ENCODE data around the gene PTTG1IP. TPM values are rescaled to one million over a fixed set of nuclear protein-coding genes. Genes with fewer than 3 reads are reported as not detected.

PTTG1IP gene
- total and polyA plus RNA-seq, 2 donors (not counting 1 experiment from before 2014, with no cell fraction given), result 30.7 to 58.6 TPM

DNA sequence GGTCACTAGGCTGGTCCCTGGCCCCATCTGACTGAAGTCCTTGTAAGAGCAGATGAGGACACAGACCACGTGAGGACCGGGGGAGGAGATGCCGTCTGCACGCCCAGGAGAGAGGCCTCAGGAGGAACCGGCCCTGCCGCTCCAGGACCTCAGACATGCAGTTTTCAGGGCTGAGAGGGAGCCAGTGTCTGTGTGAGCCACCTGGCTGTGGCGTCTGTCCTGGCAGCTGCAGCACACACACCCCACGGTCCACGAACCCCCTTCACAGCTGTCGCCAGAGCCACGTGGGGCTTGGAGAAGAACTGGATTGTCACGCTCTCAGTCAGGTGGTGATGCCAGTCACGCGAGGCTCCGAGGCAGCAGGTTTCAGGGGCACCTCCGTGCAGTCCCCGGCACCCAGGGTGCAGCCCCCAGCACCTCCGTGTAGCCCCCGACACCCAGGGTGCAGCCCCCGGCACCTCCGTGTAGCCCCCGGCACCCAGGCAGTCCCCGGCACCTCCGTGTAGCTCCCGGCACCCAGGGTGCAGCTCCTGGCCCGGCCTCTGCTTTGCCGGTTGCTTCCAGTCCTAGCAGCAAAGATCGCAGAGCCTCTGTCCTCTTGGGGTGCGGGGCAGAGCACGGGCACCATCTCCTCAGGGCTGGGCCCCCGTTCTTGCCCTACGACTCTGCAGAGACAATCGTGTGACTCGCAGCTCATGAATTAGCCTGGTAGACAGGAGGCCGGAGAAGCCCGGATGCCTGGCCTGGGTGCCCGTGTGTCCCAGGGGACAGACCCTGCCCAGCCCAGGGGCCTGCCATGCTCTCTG, 36.6 kb downstream of the PTTG1IP start:
- intact Hi-C loops (cut with micrococcal nuclease), result no loop called here
- no peak for TF ChIP-seq EZH2 (IDR thresholded peaks at IDR 0.05; ENCODE audit: borderline replicate concordance, insufficient read depth, low read depth, low read length, poor library complexity, severe bottlenecking)
- TF ChIP-seq CTCF (IDR thresholded peaks at IDR 0.05), result no peak
- ATAC-seq (ENCODE audit: low read depth) (no peak), DNase-seq (no peak)
- Mint-ChIP-seq H3K9me3 (ENCODE audit: insufficient read depth) (no peaks in the 10 kb centered on the region), H3K27ac (no peak overlapping the region), H3K4me1 (no peaks in the 10 kb centered on the region), H3K4me3 (no peak overlapping the region), H3K27me3 (peaks cover 20% of the 10 kb centered on the region)
- peaks cover 0 to 3% of the 10 kb centered on the region in 2 donors for H3K4me1 ChIP-seq (ENCODE audit: control insufficient read depth in 2 of 2, insufficient read depth in 2 of 2, low read length in 2 of 2)
- POLR2A ChIA-PET, result no interaction called here
- H3K9ac ChIP-seq (ENCODE audit: low read length), result no peak overlapping the region
- peaks cover 0 to 12% (median 0%) of the 10 kb centered on the region in 4 experiments for H3K27me3 ChIP-seq (replicated peaks in 1 of 4; ENCODE audit: control extremely low read depth in 1 of 4, control insufficient read depth in 3 of 4, insufficient read depth in 4 of 4, low read length in 3 of 4)
- H3K9me3 ChIP-seq (ENCODE audit: control extremely low read depth in 1 of 3, control insufficient read depth in 2 of 3, insufficient read depth in 1 of 3, low read length in 2 of 3), result no peaks in the 10 kb centered on the region
- no peaks in the 10 kb centered on the region for H3K36me3 ChIP-seq (replicated peaks in 1 of 2; ENCODE audit: control extremely low read depth in 1 of 2, control insufficient read depth in 1 of 2, extremely low read depth in 1 of 2, insufficient read depth in 2 of 2, low read length in 1 of 2)
- no peak overlapping the region for H2AFZ ChIP-seq (ENCODE audit: insufficient read depth, low read depth, low read length, poor library complexity, severe bottlenecking)
- no peak overlapping the region for H3K27ac ChIP-seq (ENCODE audit: low read length in 2 of 2)
- no peaks in the 10 kb centered on the region for H3K79me2 ChIP-seq (ENCODE audit: control insufficient read depth, insufficient read depth, low read length)
- no peak overlapping the region for H3K4me3 ChIP-seq (ENCODE audit: control extremely low read depth in 1 of 5, extremely low read depth in 1 of 5, insufficient read depth in 1 of 5, low read depth in 2 of 5, low read length in 4 of 5)
- H4K20me1 ChIP-seq (ENCODE audit: control insufficient read depth, insufficient read depth, low read length, poor library complexity, severe bottlenecking), result no peaks in the 10 kb centered on the region
- CTCF ChIA-PET, result no interaction called here
- WGBS (ENCODE audit: insufficient coverage), result 90% methylated on average over 37 of the region's 37 CpGs
- H3K4me2 ChIP-seq (replicated peaks; ENCODE audit: low read depth, low read length, poor library complexity, severe bottlenecking), result no peak overlapping the region

GRCh38 chr21:44836349-44836665, 37.2 kb downstream of the PTTG1IP start:
- no peaks in the 10 kb centered on the region for H3K36me3 ChIP-seq (replicated peaks in 1 of 2; ENCODE audit: control extremely low read depth in 1 of 2, control insufficient read depth in 1 of 2, extremely low read depth in 1 of 2, insufficient read depth in 2 of 2, low read length in 1 of 2)
- 94% methylated on average over 3 of the region's 3 CpGs for WGBS (ENCODE audit: insufficient coverage)
- H3K4me1 ChIP-seq (ENCODE audit: control insufficient read depth in 2 of 2, insufficient read depth in 2 of 2, low read length in 2 of 2), result peaks cover 2 to 8% of the 10 kb centered on the region in 2 donors
- no peaks in the 10 kb centered on the region for H4K20me1 ChIP-seq (ENCODE audit: control insufficient read depth, insufficient read depth, low read length, poor library complexity, severe bottlenecking)
- Mint-ChIP-seq H3K4me3 (no peak overlapping the region), H3K27me3 (peaks cover 14% of the 10 kb centered on the region), H3K4me1 (peaks cover 4% of the 10 kb centered on the region), H3K27ac (no peak overlapping the region), H3K9me3 (ENCODE audit: insufficient read depth) (no peaks in the 10 kb centered on the region)
- ChIA-PET CTCF (no interaction called here), POLR2A (no interaction called here)
- no peak overlapping the region for H3K4me2 ChIP-seq (replicated peaks; ENCODE audit: low read depth, low read length, poor library complexity, severe bottlenecking)
- DNase-seq, result no peak
- H3K27me3 ChIP-seq (replicated peaks in 1 of 4; ENCODE audit: control extremely low read depth in 1 of 4, control insufficient read depth in 3 of 4, insufficient read depth in 4 of 4, low read length in 3 of 4), result peaks cover 0 to 8% (median 0%) of the 10 kb centered on the region in 4 experiments
- intact Hi-C loops (cut with micrococcal nuclease), result no loop called here
- no peak overlapping the region for H3K9ac ChIP-seq (ENCODE audit: low read length)
- H2AFZ ChIP-seq (ENCODE audit: insufficient read depth, low read depth, low read length, poor library complexity, severe bottlenecking), result no peak overlapping the region
- no peak for TF ChIP-seq EZH2 (IDR thresholded peaks at IDR 0.05; ENCODE audit: borderline replicate concordance, insufficient read depth, low read depth, low read length, poor library complexity, severe bottlenecking)
- H3K4me3 ChIP-seq (ENCODE audit: control extremely low read depth in 1 of 5, extremely low read depth in 1 of 5, insufficient read depth in 1 of 5, low read depth in 2 of 5, low read length in 4 of 5), result no peak overlapping the region
- H3K79me2 ChIP-seq (ENCODE audit: control insufficient read depth, insufficient read depth, low read length), result no peaks in the 10 kb centered on the region
- no peak overlapping the region for H3K27ac ChIP-seq (ENCODE audit: low read length in 2 of 2)
- no peaks in the 10 kb centered on the region for H3K9me3 ChIP-seq (ENCODE audit: control extremely low read depth in 1 of 3, control insufficient read depth in 2 of 3, insufficient read depth in 1 of 3, low read length in 2 of 3)
- ATAC-seq (ENCODE audit: low read depth), result no peak
